GM12865 (cell line): ENCODE measurements around the gene ERFL.
"Not testable (repeated sequence)": the region's sequence is repeated elsewhere in the genome, so short reads cannot be mapped to it uniquely, and the experiment has no call there.

Experiments used
- DNase-seq: peaks from one replicate; pipeline ENCODE4 v3.0.0; 2010; ENCODE audit warnings: low read depth
- H3K4me3 ChIP-seq: 2 replicates; pipeline ENCODE4 v1.5.1; 2011; ENCODE audit warnings: mild to moderate bottlenecking, low read depth, low read length, control low read depth
- CTCF ChIP-seq: IDR thresholded peaks from 2 replicates; pipeline ENCODE4 v1.5.1; 2011; ENCODE audit warnings: low read length, control low read depth, low read depth, inconsistent platforms; ENCODE audit not compliant: insufficient read depth; ENCODE audit errors: missing control alignments

Gene ERFL

GRCh38 chr19:41941410-41942202 lies 13.4 kb upstream of the ERFL start:
- DNase-seq, result no peak
- no peak for TF ChIP-seq CTCF
- peak overlapping the region; percentile 88 for H3K4me3 ChIP-seq

GRCh38 chr19:41940731-41941409 lies 12.6 kb upstream of the ERFL start:
- H3K4me3 ChIP-seq, result peak overlapping the region; percentile 88
- DNase-seq, result no peak

DNA sequence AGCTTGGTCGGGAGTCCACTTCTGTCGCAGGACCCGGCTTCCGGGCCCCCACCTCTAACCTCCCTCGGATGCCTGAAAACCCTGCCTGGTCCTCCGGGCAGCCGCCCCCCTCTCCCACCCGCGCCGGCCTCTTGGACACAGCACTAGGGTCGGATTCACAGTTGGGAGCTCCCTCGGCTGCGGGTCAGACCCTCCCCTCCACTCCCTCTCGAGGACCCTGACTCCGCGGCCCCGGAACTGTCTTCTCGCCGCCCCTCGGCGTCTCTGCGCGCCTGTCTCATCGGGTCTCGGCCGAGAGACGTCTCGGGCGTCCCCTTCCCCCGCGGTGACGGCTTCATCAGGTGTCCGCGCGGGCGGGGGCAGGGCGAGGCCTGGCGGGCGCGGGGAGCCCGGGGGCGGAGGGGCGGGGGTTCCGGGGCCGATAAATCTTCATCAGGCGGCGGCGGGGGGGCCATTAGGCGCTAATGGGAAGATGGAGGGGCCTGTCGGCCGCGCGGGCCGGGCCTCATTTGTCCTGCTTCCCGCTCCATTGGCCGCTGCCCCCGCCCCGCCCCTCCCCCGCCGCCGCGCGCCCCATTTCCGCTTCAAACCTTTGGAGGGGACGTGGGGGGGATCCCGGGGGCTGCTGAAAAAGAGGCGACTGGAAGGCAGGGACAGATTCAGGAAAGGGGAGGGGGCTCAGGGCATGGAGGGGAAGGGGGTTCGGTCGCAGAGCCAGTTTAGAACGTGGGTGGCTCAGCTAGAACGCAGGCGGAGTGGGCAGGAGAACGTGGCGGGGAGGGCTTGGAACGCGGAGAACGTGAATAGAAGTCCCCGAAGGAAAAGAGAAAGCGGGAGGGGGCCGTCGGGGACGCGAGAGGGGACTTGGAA lies 11.8 kb upstream of the ERFL start:
- H3K4me3 ChIP-seq, result peak overlapping the region; percentile 88
- peak; percentile 73 for DNase-seq

More at GRCh38 chr19:41940731-41941409, 12.6 kb upstream of the ERFL start:
- no peak for TF ChIP-seq CTCF

GRCh38 chr19:41939209-41939608 lies 11.0 kb upstream of the ERFL start:
- H3K4me3 ChIP-seq, result peak overlapping the region; percentile 88
- not testable (repeated sequence) for DNase-seq

More for the DNA sequence above, 11.8 kb upstream of the ERFL start:
- no peak for TF ChIP-seq CTCF

- TF ChIP-seq CTCF, result no peak
- DNase-seq, result no peak
- no peak overlapping the region for H3K4me3 ChIP-seq
These were observed 9.5 kb upstream of the ERFL start for GRCh38 chr19:41937525-41938468.

DNA sequence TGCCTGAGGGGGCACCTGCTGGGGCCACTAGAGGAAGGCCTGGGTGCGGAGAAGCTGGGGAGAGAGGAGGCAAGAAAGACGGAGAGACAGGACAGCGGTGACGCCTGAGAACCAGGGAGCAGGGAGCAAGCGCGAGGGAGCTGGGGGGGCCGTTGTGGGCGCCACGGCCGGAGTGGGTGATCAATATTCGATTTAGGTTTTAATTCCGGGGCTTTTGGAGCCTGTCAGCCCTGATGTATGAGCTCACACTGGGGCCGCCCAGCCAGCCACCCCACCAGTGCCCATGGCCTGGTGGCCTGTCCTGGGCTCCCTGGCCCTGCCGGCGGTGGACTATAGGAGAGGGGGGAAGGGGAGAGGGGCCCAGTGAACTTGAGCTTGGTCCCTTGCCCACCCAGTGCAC lies 8.7 kb upstream of the ERFL start:
- no peak for DNase-seq
- no peak overlapping the region for H3K4me3 ChIP-seq
- no peak for TF ChIP-seq CTCF
